ENCODE measurements around the gene JAGN1. TPM values are rescaled to one million over a fixed set of nuclear protein-coding genes. Genes with fewer than 3 reads are reported as not detected.
A peak's percentile ranks its signal among the peaks of the same experiment; 100 is the strongest.

The JAGN1 gene
- total and polyA plus RNA-seq, 9 of the 15 experiments (the other 6 are each of a cell fraction or from before 2014, with no cell fraction given): 31.6 to 77.8 (median 40.3) TPM

GRCh38 chr3:9916734-9917680 lies 26.6 kb downstream of the JAGN1 start, which contains the start of gene IL17RC (continued):
- no peak for TF ChIP-seq CUX1 (CRISPR knock-in tag; IDR thresholded peaks at IDR 0.05)
- TF ChIP-seq RAD21 (CRISPR knock-in tag; conservative IDR thresholded peaks at IDR 0.05 in 1 of 2, IDR thresholded peaks at IDR 0.05 in 1 of 2): peak in 1 of 2 experiments; percentile 18; a peak in 2 of 4 replicates
- peak in 1 of 3 experiments; percentile 38; a peak in 1 of 6 replicates for TF ChIP-seq ZBTB11 (CRISPR knock-in tag; IDR thresholded peaks at IDR 0.05)
- TF ChIP-seq CHD2 (IDR thresholded peaks at IDR 0.05; ENCODE audit: low read depth, low read length): no peak
- no peak for TF ChIP-seq NELFE (IDR thresholded peaks at IDR 0.05; ENCODE audit: insufficient read depth, insufficient read length)
- no peak for TF ChIP-seq HDAC8 (tag; IDR thresholded peaks at IDR 0.05)
- TF ChIP-seq ZBTB2 (IDR thresholded peaks at IDR 0.05): no peak
- TF ChIP-seq CHCHD3 (CRISPR knock-in tag; IDR thresholded peaks at IDR 0.05): no peak
- TF ChIP-seq CBFA2T3 (IDR thresholded peaks at IDR 0.05): no peak
- TF ChIP-seq SMARCE1 (IDR thresholded peaks at IDR 0.05): 0 out of 2 replicates have a peak, but pooled peaks have one; percentile 55
- no peak for TF ChIP-seq NFXL1 (CRISPR knock-in tag; IDR thresholded peaks at IDR 0.05)
- TF ChIP-seq ZNF263 (CRISPR knock-in tag; IDR thresholded peaks at IDR 0.05; ENCODE audit: borderline replicate concordance): no peak
- no peak for TF ChIP-seq ZHX1 (conservative IDR thresholded peaks at IDR 0.05; ENCODE audit: low read length)

Measured in K562 (cell line).